Hematopoietic multipotent progenitor cell treated with erythropoietin and hydrocortisone succinate and interleukin-3 and kit ligand, for 15 days (in vitro differentiated cells): Measurements from ENCODE around the gene MYD88.
"Not testable (repeated sequence)": the region's sequence is repeated elsewhere in the genome, so short reads cannot be mapped to it uniquely, and the experiment has no call there.

ENCODE experiments used
- DNase-seq: peaks from one replicate; pipeline ENCODE4 v3.0.0-alpha.2; 2015; ENCODE audit warnings: low spot score

The MYD88 gene

DNA sequence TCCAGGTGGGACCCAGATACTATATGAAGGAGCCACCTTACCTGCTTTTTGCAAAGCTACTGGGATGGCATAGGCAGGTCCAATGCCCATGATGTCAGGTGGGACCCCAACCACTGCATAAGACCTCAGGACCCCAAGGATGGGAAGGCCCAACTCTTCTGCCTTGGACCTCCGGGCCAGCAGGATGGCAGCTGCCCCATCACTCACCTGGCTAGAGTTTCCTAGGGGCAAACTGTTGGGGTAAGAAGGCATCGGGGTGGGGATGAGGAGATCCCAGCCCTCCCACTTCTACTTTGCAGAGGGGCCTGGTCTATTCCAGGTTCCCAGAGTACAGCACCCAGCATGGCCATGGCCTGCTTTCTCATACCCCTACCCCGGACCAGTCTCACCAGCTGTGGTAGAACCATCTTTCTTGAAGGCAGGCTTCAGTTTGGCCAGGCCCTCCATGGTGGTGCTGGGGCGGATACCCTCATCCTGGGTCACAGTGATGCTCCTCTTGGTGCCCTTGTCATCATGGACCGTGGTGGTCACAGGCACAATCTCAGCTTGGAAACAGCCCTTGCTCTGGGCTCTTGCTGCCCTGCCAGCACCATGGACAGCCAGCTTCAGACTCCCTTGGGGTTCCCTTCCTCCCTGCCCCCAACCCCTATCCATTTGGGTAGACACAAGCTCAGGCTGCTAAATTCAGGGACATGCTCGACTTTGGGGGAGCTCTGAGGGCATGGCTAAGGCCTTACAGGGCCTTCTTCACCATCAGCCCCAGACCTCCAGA is 12.2 kb upstream of the MYD88 start:
- DNase-seq: no peak

DNA sequence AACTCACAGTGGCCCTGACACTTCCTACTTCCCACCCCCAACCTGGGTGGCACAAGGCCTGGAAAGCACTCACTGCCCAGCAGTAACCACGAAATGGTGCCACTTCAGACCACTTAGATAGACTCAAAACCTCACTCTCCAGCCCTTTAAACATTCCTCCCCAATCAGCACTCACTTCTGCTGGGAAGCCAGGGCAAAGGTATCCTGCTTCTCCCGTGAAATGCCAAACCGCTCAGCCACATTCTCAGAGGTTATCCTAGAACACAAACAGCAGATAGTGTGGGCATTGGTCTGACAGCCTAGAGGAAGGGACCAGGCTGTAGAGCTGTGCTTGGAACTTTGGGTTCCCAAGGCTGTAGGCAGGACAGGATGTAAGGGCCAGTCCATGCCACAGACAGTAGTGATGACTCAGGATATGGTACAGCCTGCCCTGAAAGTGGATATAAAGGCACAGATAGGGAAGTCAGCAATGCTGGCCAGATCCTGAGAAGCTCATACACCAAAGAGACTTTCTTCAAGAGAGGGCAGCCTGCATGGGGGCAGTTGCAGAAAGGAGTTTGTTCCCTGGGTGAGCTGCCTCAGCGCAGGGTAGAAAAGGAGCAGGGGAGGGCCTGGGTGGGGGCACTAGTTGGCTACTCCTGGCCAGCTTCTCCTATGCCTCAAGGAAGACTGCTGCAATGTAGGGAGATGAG is 10.7 kb upstream of the MYD88 start:
- no peak for DNase-seq

- no peak for DNase-seq
Measured at GRCh38 chr3:38128303-38128655, 10.2 kb upstream of the MYD88 start.

DNA sequence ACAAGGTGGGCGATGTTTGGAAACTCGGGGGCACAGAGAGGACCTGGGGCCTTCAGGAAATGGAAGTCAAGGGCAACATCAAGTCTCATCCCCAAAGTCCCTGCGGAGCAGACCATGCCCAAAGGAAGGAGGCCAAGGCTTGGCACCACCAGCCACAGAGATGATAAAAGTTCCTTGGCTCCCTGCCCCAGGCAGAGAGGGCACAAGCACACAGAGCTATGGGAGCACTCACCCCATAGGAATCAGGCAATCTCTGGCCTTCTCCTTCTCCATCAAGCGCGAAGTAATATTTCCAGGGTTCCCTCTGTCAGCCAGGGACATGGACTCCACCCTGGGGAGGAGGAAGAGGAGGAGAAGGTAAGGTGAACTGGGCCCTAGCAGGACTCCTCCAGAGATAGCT is 9.4 kb upstream of the MYD88 start:
- DNase-seq: no peak

DNA sequence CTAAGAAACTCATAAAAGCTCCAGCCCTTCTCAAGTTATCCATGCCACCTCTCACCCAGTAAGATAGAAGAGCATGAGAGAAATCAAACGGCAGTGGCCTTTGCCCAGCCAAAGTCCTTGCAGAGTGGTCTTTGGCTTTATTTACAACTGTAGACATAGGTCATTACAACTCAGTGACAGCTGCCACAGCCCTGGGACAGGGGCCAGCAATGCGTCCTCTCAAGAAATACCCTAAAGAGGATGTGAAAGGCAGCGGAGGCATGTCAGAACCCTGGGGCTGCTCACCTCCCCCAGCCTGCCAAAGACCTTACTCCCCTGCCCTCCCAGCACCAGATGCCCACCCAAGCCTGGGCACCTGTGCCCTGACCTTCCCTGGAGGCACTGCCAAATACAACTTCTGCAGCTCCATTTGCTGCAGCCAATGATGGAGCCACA is 7.8 kb upstream of the MYD88 start:
- DNase-seq: no peak

GRCh38 chr3:38131621-38132369 is 6.7 kb upstream of the MYD88 start:
- peak; percentile 52 for DNase-seq

GRCh38 chr3:38133209-38133556 is 5.3 kb upstream of the MYD88 start:
- DNase-seq: no peak

DNA sequence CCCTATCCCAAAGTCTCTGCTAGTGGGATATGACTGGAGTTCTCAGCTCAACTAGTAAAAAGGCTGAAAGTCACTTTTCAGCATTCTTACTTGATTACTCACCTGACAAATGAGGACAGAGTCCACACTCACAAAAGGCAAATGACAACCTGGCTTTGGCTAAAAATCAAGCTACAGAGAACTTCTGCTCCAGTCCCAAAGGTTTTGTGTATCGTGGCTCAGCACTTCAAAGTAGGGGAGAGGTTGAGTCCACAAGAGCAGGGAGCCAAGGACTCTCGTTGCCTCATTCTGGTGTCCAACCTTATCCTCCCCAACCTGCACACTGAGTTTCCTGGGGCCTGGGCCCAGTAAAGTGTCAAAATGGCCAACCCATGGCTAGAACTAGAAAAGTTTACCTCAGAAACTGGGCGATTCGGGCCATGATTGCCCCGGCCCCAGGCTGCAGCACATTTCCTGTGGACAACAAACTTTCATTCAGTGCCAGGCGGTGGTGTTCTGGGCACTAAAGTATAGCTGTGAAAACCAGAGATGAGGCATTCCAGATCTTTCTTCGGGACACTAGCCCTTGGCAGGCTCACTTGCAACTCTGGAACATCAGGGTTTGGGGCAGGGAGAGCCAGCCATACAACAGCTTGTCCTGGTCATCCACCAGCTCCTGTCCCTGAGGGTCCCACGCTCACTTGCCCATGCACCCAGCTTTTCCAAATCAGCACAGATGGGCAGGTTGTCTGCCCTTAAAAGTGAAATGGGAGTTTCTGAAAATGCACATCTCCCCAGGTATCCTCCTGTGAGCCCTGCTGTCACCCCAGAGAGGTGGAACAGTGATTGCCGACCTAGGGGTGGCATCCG is 4.7 kb upstream of the MYD88 start:
- no peak for DNase-seq

DNA sequence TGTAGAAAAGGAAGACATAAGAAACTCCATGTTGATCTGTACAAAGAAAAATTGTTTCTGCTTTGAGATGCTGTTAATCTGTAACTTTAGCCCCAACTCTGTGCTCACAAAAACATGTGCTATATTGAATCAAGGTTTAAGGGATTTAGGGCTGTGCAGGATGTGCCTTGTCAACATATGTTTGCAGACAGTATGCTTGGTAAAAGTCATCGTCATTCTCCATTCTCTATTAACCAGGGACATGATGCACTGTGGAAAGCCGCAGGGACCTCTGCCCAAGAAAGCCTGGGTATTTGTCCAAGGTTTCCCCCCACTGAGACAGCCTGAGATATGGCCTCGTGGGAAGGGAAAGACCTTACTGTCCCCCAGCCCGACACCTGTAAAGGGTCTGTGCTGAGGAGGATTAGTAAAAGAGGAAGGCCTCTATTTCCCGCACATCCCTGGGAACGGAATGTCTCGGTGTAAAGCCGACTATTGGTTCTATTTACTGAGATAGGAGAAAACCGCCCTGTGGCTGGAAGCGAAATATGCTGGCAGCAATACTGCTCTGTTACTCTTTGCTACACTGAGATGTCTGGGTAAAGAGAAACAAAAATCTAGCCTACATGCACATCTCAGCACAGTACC is 3.8 kb upstream of the MYD88 start:
- not testable (repeated sequence) for DNase-seq

DNA sequence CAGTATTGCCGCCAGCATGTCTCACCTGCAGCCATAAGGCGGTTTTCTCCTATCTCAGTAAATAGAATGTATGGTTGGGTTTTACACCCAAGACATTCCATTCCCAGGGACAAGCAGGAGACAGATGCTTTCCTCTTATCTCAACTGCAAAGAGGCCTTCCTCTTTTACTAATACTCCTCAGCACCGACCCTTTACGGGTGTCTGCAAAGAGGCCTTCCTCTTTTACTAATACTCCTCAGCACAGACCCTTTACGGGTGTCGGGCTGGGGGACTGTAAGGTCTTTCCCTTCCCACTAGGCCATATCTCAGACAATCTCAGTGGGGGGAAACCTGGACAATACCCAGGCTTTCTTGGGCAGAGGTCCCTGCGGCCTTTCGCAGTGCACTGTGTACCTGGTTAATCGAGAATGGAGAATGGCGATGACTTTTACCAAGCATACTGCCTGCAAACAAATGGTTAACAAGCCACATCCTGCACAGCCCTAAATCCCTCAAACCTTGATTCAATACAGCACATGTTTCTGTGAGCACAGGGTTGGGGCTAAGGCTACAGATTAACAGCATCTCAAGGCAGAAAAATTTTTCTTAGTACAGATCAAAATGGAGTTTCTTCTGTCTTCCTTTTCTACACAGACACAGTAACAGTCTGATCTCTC is 2.7 kb upstream of the MYD88 start:
- not testable (repeated sequence) for DNase-seq

- DNase-seq: peak; percentile 11
Measured at GRCh38 chr3:38136393-38136776, 2.1 kb upstream of the MYD88 start.

DNA sequence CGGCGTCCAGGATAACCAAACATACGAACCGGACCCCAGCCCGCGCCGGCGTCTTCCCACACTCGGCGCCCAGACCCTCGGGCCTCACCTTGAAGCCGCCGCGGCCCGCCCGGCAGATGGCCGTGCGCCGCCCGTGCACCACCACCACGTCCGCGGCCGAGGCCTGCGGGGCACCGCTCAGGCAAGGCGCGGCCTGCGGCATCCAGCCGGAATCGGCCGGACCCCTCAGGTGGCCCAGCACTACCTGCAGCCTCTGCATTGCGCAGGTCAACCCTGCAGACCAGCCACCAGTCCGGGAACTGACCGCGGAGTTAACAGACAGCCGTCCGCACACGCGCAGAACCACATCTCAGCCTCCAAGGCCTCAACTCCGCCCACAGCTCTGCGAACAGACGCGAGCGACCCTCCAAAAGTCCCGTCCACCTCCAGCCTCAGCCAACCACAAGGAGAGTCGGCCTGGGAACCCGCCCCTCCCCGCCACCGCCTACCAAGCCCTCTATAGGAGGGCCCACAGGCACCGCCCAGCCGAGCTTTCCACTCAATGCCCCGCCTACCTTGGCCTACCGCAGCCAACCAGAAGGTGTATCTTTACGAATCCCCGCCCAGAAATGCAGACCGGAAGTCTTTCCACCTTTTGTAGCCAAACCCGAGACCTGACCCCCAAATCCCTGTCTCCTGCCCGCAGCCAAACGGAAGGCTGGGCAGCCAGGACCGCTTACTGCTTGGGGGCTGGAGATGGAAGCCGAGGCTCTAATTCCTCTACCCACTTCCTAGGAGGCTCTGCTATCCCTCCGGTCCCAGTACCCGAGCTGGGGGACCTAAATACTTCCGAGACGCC is 1.5 kb upstream of the MYD88 start, which contains the start of gene ACAA1:
Gene ACAA1, minus strand, starts transcription at position 351 of the 838 bp plus-strand sequence. Its CDS starts 92 bp downstream, at position 259.
- DNase-seq: peak; percentile 99

GRCh38 chr3:38137615-38138348 is 679 bp upstream of the MYD88 start:
- peak; percentile 14 for DNase-seq

DNA sequence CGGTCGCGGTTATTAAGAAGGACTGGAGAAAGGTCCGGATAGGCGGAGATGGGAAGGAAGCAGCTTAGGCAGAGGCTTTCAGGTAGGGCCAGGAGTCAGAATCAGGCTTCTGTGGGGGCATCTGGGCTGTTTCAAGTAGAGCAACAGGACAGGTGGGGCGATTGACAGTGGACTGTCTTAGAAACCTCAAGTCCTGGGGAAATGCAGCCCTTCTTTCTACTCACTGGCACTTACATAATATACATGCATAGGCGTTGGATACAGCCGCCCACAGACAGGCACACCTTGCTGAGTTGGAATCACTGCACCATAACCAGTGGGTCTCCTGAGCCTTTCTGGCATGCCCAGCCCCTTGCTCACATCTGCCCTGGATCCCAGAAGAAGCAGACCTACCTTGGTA is 730 bp downstream of the MYD88 start:
- no peak for DNase-seq

- no peak for DNase-seq
Measured at GRCh38 chr3:38139652-38140051, 1.2 kb downstream of the MYD88 start.

DNA sequence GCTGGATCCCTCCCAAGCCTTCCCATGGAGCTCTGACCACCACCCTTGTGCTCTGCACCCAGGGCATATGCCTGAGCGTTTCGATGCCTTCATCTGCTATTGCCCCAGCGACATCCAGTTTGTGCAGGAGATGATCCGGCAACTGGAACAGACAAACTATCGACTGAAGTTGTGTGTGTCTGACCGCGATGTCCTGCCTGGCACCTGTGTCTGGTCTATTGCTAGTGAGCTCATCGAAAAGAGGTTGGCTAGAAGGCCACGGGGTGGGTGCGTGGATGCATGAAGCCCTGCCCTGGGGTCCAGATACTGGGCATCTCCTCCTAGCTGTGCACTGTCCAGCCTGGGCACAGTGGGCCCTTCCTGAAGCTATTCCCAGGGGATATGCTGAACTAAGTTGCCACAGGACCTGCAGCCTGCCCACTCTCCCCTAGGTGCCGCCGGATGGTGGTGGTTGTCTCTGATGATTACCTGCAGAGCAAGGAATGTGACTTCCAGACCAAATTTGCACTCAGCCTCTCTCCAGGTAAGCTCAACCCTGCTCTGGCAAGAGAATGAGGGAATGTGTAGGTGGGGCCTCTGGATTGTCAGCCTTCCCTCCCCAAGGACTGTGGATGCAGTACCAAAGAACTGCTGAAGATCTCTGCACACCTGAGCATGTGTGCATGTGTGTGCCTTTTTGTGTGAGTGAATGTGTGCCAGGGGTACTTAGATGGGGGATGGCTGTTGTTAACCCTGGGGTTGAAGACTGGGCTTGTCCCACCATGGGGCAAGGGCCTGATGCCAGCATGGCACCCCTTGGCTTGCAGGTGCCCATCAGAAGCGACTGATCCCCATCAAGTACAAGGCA is 2.1 kb downstream of the MYD88 start:
- DNase-seq: no peak

GRCh38 chr3:38141173-38141951 is 2.9 kb downstream of the MYD88 start:
- DNase-seq: no peak

GRCh38 chr3:38141952-38142273 is 3.5 kb downstream of the MYD88 start:
- DNase-seq: no peak
